ENCODE measurements around the gene TCF19.

TCF19 gene

GRCh38 chr6:31203345-31203979 lies 45.1 kb downstream of the TCF19 start:
- Histone ChIP-seq H3K4me3 (ENCODE audit: low read length in 2 of 2) (peak overlapping the region; percentile 84 to 89), H3K27me3 (ENCODE audit: control insufficient read depth in 2 of 2, insufficient read depth in 2 of 2, low read length in 2 of 2) (no peaks in the 10 kb centered on the region), H3K4me1 (ENCODE audit: control insufficient read depth in 2 of 2, insufficient read depth in 2 of 2, low read length in 2 of 2) (peaks cover 22 to 27% of the 10 kb centered on the region in 2 donors), H3K27ac (ENCODE audit: low read depth in 2 of 2, low read length in 2 of 2) (peak overlapping the region; percentile 95 to 96), H3K9me3 (ENCODE audit: control insufficient read depth in 2 of 2, low read length in 2 of 2) (no peaks in the 10 kb centered on the region), H3K9ac (ENCODE audit: low read depth in 1 of 2, low read length in 2 of 2) (peak overlapping the region; percentile 71 to 76), H3K36me3 (ENCODE audit: control insufficient read depth in 2 of 2, insufficient read depth in 2 of 2, low read length in 2 of 2) (peaks cover 0 to 2% of the 10 kb centered on the region in 2 donors)

- Histone ChIP-seq H3K4me1 (ENCODE audit: control insufficient read depth in 2 of 2, insufficient read depth in 2 of 2, low read length in 2 of 2) (peaks cover 19 to 27% of the 10 kb centered on the region in 2 donors), H3K36me3 (ENCODE audit: control insufficient read depth in 2 of 2, insufficient read depth in 2 of 2, low read length in 2 of 2) (peaks cover 0 to 2% of the 10 kb centered on the region in 2 donors), H3K9me3 (ENCODE audit: control insufficient read depth in 2 of 2, low read length in 2 of 2) (no peaks in the 10 kb centered on the region), H3K27me3 (ENCODE audit: control insufficient read depth in 2 of 2, insufficient read depth in 2 of 2, low read length in 2 of 2) (no peaks in the 10 kb centered on the region), H3K27ac (ENCODE audit: low read depth in 2 of 2, low read length in 2 of 2) (peak overlapping the region; percentile 95 to 96), H3K9ac (ENCODE audit: low read depth in 1 of 2, low read length in 2 of 2) (no peak overlapping the region), H3K4me3 (ENCODE audit: low read length in 2 of 2) (peak overlapping the region in 1 of 2 donors; percentile 89)
Measured at GRCh38 chr6:31204751-31205145, 46.4 kb downstream of the TCF19 start.

- no peak overlapping the region for H3K4me3 ChIP-seq (ENCODE audit: low read length in 2 of 2)
- no peak overlapping the region for H3K27ac ChIP-seq (ENCODE audit: low read depth in 2 of 2, low read length in 2 of 2)
- H3K27me3 ChIP-seq (ENCODE audit: control insufficient read depth in 2 of 2, insufficient read depth in 2 of 2, low read length in 2 of 2), result no peaks in the 10 kb centered on the region
- H3K4me1 ChIP-seq (ENCODE audit: control insufficient read depth in 2 of 2, insufficient read depth in 2 of 2, low read length in 2 of 2), result peaks cover 19 to 24% of the 10 kb centered on the region in 2 donors
- H3K9me3 ChIP-seq (ENCODE audit: control insufficient read depth in 2 of 2, low read length in 2 of 2), result no peaks in the 10 kb centered on the region
- H3K36me3 ChIP-seq (ENCODE audit: control insufficient read depth in 2 of 2, insufficient read depth in 2 of 2, low read length in 2 of 2), result peaks cover 0 to 2% of the 10 kb centered on the region in 2 donors
- H3K9ac ChIP-seq (ENCODE audit: low read depth in 1 of 2, low read length in 2 of 2), result no peak overlapping the region
Measured at GRCh38 chr6:31205638-31206037, 47.2 kb downstream of the TCF19 start.

GRCh38 chr6:31208506-31208905 lies 50.1 kb downstream of the TCF19 start:
- Histone ChIP-seq H3K9ac (ENCODE audit: low read depth in 1 of 2, low read length in 2 of 2) (no peak overlapping the region), H3K27me3 (ENCODE audit: control insufficient read depth in 2 of 2, insufficient read depth in 2 of 2, low read length in 2 of 2) (no peaks in the 10 kb centered on the region), H3K4me1 (ENCODE audit: control insufficient read depth in 2 of 2, insufficient read depth in 2 of 2, low read length in 2 of 2) (peaks cover 6 to 10% of the 10 kb centered on the region in 2 donors), H3K9me3 (ENCODE audit: control insufficient read depth in 2 of 2, low read length in 2 of 2) (no peaks in the 10 kb centered on the region), H3K4me3 (ENCODE audit: low read length in 2 of 2) (no peak overlapping the region), H3K27ac (ENCODE audit: low read depth in 2 of 2, low read length in 2 of 2) (no peak overlapping the region), H3K36me3 (ENCODE audit: control insufficient read depth in 2 of 2, insufficient read depth in 2 of 2, low read length in 2 of 2) (no peaks in the 10 kb centered on the region)

GRCh38 chr6:31209137-31209536 lies 50.7 kb downstream of the TCF19 start:
- no peak overlapping the region for H3K4me3 ChIP-seq (ENCODE audit: low read length in 2 of 2)
- peaks cover 2 to 7% of the 10 kb centered on the region in 2 donors for H3K4me1 ChIP-seq (ENCODE audit: control insufficient read depth in 2 of 2, insufficient read depth in 2 of 2, low read length in 2 of 2)
- H3K9me3 ChIP-seq (ENCODE audit: control insufficient read depth in 2 of 2, low read length in 2 of 2), result no peaks in the 10 kb centered on the region
- H3K27ac ChIP-seq (ENCODE audit: low read depth in 2 of 2, low read length in 2 of 2), result no peak overlapping the region
- no peaks in the 10 kb centered on the region for H3K36me3 ChIP-seq (ENCODE audit: control insufficient read depth in 2 of 2, insufficient read depth in 2 of 2, low read length in 2 of 2)
- H3K9ac ChIP-seq (ENCODE audit: low read depth in 1 of 2, low read length in 2 of 2), result no peak overlapping the region
- no peaks in the 10 kb centered on the region for H3K27me3 ChIP-seq (ENCODE audit: control insufficient read depth in 2 of 2, insufficient read depth in 2 of 2, low read length in 2 of 2)

GRCh38 chr6:31210123-31210522 lies 51.7 kb downstream of the TCF19 start:
- H3K4me1 ChIP-seq (ENCODE audit: control insufficient read depth in 2 of 2, insufficient read depth in 2 of 2, low read length in 2 of 2), result peaks cover 0 to 2% of the 10 kb centered on the region in 2 donors
- H3K9ac ChIP-seq (ENCODE audit: low read depth in 1 of 2, low read length in 2 of 2), result no peak overlapping the region
- H3K4me3 ChIP-seq (ENCODE audit: low read length in 2 of 2), result no peak overlapping the region
- no peaks in the 10 kb centered on the region for H3K36me3 ChIP-seq (ENCODE audit: control insufficient read depth in 2 of 2, insufficient read depth in 2 of 2, low read length in 2 of 2)
- no peaks in the 10 kb centered on the region for H3K27me3 ChIP-seq (ENCODE audit: control insufficient read depth in 2 of 2, insufficient read depth in 2 of 2, low read length in 2 of 2)
- no peaks in the 10 kb centered on the region for H3K9me3 ChIP-seq (ENCODE audit: control insufficient read depth in 2 of 2, low read length in 2 of 2)
- H3K27ac ChIP-seq (ENCODE audit: low read depth in 2 of 2, low read length in 2 of 2), result no peak overlapping the region

- Histone ChIP-seq H3K9me3 (ENCODE audit: control insufficient read depth in 2 of 2, low read length in 2 of 2) (no peaks in the 10 kb centered on the region), H3K9ac (ENCODE audit: low read depth in 1 of 2, low read length in 2 of 2) (no peak overlapping the region), H3K27ac (ENCODE audit: low read depth in 2 of 2, low read length in 2 of 2) (no peak overlapping the region), H3K27me3 (ENCODE audit: control insufficient read depth in 2 of 2, insufficient read depth in 2 of 2, low read length in 2 of 2) (no peaks in the 10 kb centered on the region), H3K4me3 (ENCODE audit: low read length in 2 of 2) (no peak overlapping the region), H3K4me1 (ENCODE audit: control insufficient read depth in 2 of 2, insufficient read depth in 2 of 2, low read length in 2 of 2) (peaks cover 0 to 2% of the 10 kb centered on the region in 2 donors), H3K36me3 (ENCODE audit: control insufficient read depth in 2 of 2, insufficient read depth in 2 of 2, low read length in 2 of 2) (no peaks in the 10 kb centered on the region)
Measured at GRCh38 chr6:31210741-31211532, 52.5 kb downstream of the TCF19 start.

Data from mucosa of rectum (tissue), 2 donors.